GM18499 (cell line): ENCODE data around the gene MRPL9.
"Not testable (repeated sequence)": the region's sequence is repeated elsewhere in the genome, so short reads cannot be mapped to it uniquely, and the experiment has no call there.

Experiments used
- ATAC-seq: cut with Tn5 transposase; IDR thresholded peaks from one replicate; pipeline ENCODE4 v1.9.1; 2021; ENCODE audit warnings: moderate number of reproducible peaks; ENCODE audit not compliant: insufficient read depth, unreplicated experiment

MRPL9 gene

DNA sequence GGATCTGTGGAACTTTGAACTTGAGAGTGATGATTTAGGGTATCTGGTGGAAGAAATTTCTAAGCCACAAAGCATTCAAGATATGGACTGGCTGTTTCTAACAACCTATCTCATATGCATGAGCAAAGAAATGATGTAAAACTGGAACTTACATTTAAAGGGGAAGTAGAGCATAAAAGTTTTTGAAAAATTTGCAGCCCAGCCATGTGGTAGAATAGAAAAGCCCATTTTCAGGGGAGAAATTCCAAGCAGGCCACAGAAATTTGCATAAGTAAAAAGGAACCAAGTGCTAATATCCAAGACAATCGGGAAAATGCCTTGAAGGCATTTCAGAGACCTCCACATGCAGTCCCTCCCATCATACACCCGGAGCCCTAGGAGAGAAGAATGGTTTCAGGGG, 26.3 kb downstream of the MRPL9 start:
- ATAC-seq, result no peak

DNA sequence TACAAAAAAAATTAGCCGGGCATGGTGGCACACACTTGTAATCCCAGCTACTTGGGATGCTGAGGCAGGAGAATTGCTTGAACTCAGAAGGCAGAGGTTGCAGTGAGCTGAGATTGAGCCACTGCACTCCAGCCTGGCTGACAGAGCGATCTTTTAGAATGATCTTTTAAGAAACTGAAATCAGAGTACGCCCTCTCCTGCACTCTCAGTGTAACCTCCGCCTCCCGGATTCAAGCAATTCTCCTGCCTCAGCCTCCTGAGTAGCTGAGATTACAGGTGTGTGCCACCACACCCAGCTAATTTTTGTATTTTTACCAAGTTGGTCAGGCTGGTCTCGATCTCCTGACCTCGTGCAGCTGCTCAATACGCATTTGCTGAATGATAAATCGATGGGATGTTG, 29.3 kb downstream of the MRPL9 start:
- not testable (repeated sequence) for ATAC-seq

DNA sequence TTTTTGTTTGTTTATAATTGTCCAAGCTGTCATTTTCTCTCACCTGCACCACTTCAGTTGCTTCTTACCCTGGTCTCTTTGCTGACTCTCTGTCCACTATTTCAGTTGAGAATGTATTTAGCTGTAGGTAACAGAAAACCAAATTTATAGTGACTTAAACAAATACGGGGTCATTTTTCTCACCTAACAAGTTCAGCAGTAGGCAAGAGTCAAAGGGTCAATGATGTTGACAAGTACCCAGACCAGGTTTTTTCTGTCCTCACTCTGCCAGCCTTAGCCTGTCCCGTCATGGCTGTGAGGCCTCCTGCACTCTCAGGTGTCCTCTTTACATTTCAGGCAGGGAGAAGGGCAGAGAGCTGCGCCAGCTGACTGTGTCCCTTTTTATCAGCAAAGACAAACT, 30.2 kb downstream of the MRPL9 start:
- ATAC-seq, result no peak

DNA sequence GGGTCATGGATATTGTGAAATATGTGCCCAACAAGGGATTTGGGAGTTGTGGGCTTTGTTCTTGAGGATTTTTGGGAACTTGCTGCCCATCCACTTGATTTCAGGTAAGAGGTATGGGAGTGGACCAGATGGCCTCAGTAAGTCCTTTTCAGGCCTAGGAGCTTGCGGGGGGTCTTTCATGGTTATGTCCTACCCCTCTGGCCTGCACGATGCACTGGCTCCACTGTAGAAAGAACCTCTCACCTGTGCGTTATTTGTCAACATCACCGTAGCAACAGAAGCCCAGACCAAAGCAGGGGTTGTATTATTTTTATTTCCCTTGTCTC, 33.4 kb downstream of the MRPL9 start:
- no peak for ATAC-seq

DNA sequence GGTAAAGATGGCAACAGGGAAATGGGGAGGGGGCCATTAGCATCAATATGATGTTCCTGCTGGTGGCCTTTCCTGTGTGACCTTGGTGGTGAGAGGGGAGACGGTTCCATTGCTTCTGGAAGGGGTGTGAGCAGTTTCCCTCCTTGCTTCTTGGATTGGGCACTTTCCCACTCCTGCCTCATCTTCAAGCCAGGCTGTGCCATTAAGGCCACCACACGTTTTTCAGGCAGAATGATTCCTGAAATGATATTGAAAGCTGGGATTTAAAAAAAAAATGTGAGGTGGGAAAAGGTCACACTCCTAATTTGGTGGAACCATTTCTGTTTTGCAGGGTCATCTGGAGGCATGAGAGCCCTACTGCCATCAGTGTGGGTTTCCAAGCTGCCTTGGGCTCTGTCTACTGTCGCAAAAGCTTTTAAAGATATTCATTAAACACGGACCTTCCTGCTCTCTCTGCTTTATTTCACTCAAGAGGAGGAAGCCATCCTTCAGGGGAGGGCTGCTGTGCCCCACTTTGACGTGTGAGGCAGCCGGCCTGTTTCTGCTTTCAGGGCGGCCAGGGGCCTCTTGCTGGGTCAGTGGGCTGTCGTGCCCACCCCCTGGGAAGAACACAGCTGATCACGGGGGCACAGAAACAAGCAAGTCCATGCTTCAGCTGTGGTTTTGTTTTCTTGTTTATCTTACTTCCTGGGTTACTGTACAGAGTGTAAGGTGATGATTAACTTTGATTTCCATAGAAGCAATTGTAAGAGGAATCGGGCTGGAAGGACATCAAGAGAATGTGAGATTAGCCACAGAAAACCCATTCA, 33.9 kb downstream of the MRPL9 start:
- ATAC-seq, result no peak

DNA sequence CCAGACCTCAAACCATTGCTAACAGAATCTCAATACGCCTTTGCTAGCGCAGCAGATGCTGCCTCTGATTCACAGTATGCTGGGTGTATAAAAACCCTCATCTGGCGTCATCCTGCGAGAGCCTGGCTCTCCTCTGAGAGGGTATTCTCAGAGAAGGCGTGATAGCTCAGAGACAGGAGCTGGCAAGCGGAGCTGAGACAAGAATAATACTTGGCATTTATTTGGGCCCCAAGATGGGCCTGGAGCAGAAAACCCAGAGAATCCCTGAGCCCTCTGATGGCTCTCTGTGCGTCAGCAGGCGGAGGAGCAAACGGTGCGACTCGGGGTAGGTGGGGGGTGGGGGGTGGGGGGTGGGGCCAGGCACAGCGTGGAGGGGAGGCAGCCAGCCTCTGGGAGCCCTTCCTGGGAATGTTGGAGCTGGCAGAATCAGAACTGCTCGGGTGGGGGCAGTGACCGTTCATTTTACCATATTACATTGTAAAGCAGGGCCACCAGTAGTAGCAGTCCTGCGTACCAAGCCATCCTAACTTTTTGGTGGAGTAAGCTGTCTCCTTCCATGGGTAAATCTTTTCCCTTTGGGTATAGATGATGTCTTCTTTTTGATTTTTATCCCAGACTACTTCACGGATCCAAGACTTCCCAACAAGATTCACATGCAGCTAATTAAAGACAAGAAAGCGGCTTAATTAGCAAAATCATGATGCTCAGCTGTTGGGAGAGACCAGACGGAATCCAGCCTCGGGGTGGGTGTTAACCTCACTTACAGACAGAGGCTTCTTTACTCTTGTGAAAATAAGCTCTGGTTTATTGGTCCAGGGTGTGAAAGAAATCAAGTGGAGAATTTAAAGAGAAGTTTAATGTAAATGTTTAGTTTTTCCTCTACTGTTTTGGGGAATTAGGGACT, 34.9 kb downstream of the MRPL9 start:
- no peak for ATAC-seq

DNA sequence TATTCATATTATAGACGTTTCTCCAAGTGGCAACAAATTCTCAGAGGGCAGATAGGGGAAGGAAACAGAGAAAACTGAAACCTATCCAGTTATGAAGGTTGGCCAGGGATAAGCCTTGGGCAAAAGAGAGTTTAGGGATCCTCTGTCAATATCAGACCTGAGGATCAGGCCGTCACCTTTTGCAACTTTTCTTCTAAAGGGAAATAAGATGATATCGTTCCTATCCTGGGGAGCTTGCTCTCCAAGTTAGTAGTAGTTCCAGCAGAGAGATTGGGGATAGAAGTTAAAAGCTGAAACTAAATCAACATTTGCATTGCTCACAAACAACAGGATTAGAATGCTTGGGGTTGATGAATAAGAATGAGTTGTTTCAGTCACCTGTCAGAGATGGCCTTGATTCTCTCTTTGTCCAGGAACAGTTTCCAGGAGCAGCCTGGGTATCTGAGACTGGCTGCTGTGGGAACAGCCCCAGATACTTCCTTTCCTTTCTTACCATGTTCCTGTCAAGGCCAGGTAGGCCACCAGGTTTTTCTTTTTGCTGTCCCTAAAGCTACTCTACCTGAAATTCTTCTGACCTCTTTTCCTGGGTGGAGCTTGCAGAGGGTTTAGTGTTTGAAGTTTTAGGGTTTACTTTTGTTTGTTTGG, 39.4 kb downstream of the MRPL9 start:
- ATAC-seq, result no peak

DNA sequence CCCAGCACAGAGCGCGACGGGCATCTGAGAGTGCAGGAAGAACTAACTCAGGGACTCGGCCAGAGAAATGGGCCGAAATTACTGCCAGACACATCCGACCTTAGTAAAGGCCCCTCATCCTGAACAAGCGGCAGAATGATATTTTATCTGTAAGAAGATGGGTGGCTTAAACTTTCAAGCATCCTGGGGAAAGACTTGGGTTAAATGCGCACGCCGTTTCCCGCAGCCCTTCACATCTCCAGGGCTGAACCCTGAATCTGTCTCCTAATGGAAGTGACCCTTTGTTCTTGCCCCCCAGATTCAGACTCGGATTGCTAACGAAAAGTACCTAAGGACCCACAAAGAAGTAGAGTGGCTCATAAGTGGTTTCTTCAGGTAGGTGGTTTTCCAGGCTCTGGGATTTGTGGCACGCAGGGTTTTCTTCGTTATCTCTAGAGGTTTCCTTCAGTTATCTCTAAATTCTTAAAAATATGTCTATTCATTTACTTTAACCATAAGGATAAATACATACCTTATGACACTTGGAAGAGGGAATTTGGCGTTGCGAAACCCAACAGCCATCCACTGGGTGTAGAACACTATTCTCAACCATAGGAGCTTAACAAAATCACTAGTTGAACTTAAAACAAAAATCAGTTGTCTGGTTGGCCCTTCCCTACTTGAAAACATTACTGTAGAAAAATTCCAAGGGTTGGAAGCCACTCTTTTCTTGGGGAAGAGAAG, 41.3 kb downstream of the MRPL9 start:
- no peak for ATAC-seq

DNA sequence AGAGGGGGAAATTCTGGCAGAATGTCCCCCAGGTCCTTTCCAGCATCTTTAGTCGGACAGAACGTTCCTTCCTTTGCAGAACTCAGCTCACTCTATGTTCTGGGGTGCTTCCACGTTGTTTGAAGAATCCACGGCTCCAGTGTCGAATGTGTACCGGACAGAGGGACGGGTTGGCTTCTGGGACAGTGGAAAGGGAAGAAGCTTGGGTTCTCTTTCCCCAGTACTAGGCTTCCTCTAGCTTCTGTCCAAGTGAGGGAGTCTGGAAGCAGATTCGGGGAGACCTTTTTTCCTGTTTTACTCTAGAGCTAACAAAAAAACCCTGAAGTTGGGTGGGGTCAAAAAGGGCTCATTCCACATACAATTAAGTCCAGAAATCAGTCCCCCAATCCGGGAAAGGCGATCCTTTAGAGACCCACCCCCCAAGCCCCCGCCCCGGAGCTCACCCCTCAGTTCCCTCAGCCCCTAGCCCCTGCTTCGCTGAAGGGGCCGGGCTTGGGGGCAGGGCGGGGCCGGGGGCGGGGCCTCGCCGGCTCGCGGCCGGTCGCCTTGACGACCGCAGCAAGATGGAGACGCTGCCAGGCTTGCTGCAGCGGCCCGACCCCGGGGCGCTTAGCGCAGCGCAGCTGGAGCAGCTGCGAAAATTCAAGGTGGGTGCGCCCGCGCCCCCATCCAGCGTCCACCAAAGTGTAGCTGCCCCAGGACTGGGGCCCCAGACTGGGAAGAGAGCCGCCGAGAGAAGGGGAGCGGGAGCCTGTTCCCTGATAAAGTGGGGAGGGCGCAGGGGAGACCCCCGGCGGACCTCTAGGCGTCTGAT, 42.1 kb downstream of the MRPL9 start, which contains the start of gene RIIAD1:
Gene RIIAD1, plus strand, starts transcription at position 549 of the 814 bp plus-strand sequence. Its CDS starts 15 bp downstream, at position 564.
- no peak for ATAC-seq

DNA sequence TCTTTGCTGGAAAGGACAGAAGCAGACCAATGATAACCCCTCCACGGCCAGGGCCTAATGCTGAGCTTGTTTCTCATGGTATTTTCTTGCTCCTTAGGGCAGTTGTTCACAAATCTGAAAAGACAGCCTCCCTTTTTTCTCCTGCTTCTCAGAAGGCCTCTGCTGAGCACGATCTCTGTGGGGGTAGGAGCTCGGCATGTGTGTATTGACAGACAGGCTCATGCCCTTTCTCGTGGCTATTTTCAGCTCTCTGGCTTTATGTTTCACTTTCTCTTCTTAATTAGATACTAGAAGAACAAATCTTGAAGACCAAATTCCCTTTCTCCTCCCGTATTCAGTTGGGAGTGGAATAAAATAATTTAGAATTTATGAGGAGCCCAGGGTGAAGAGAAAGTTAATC, 42.7 kb downstream of the MRPL9 start:
- no peak for ATAC-seq

DNA sequence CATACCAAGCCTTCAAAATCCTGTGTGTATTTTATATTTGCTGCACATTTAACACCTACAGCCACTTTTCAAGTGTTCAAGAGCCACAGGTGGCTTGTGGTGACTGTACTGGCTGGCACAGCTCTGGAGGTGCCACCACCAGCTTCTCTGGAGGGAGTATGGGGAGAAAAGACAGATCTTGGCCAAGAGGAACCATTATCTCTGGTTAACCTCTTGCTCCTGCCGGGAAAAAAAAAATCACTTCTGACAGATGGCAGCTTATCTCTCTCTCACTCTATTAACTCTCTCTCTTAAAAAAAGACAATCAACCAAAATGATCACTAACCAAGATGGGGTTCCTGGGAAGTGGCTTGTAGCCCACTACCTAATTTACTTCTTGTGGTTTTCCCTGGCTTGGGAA, 43.2 kb downstream of the MRPL9 start:
- no peak for ATAC-seq

DNA sequence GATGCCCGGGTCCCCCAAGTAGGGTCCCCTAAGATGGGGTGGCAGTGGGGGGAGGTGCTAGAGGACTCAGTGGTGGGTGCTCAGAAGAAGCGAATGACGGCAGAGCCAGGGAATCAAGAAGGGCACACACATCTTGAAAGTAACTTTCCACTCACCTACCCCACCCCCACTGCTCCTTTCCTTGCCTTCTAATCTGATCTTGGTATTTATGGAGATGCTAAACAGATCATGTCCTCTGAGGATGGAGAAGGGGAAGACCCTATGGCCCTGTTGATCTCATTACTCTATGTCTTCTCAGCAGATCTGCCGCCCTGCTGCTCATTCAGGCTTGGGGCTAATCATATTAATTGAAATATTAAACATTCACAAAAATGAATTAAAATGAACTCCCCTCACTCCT, 44.6 kb downstream of the MRPL9 start:
- ATAC-seq, result no peak

DNA sequence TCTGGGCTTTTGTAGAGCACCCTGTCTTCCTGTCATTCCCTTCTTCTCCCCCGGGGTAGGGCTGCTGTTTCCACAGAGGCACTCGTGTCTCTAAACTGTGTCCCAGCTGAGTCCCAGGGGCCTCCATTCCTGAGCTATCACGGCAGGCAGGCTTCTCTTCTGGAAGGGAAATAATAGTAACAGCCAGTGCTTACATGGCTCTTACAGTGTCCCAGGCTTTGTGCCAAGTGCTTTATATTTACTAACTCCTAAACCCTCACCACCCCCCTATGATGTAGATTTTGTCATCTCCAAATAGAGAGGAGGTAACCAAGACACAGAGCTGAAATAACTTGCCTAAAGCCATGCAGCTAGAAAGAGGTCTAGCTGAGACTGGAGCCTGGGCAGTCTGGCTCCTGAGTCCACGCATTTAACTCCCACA, 45.3 kb downstream of the MRPL9 start:
- no peak for ATAC-seq

DNA sequence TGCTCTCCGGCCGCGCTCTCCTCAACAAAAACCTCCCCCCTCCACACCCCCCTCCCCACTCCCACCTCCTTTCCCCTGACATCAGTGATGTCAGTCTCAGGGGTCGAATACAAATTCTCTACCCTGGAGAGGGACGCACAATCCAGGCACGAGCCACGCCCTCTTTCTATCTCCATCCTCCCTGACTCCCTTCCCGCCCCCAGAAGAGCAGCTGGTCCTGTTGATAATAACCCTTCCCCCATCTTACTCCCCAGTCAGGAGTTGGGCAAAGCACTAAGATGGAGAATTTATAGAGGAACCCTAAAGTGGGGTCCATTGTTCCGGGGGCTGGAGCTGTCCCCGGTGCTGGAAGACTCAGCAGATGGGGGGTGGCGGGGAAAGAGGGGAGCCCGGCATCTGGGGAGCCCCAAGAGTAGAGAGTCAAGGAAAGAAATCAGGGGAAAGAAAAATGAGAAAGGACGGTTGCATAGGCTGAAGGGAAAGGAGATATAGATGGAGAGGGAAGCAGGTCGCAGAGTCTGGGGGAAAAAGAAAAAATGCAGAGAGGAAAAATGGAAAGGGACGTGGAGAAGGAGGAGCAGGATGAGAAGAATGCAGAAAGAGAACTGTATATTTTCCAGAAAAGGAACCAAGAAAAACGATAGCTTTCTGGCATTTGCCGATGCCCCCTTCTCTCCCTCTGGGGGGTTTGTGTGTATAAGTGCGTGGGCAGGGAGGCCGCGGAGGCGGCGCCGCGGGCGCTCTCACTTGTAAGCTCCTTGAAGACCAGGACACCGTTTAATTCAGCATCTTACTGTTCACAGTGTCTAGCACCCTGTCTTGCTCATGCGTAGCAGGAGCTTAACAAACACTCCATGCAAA, 46.3 kb downstream of the MRPL9 start, which contains the start of gene CELF3:
Gene CELF3, minus strand, starts transcription at position 33 of the 861 bp plus-strand sequence. CDS start 783 bp downstream, outside the sequence.
- no peak for ATAC-seq

DNA sequence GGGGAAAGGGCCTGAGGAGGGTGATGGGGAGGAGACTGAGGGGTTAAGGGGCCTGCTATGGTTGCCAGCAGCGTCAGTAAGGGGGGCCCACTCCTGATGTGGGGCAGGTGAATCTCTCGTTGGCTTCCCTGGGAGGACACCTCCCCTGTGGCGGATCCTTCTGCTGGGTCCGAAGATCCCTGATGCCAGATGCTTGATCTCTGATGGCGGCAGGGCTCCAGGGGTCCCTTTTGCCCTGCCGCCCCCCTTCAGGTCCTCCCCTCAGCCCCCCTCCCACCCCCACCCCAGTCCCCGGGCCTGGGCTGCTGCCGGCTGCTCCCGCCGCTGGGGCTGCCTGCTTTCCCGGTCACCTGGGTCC, 46.9 kb downstream of the MRPL9 start:
- ATAC-seq, result no peak

DNA sequence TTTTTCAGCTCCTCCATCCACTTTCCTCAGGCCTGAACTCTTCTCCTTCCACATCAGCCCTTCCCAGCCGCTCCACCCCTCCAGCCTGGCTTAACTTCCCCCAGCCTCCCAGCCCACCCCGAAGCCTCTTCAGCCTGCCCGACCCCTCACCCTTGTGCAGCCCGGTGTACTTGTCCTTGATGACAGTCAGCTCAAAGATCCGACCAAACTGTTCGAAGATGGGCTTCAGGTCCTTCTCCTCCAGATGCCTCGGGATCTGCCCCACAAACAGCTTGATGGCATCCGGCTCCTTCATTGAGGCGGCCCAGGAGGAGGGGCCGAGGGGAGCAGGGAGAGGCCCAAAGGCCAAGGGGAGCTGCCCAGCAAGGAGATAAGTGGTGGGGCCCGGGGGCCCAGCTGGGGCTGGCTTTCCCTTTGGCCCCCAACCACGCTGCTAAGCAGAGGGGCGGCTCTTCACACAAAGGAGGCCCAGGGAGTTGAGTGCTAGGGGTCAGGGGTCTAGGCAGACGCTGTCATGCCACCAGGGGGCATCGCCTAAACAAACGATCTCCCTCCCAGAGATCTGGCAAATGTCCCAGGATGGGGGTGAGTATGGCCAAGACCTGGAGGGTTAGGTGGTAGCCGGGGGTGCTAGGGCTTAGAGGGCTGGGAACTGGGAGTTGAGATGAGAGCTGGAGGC, 47.4 kb downstream of the MRPL9 start:
- ATAC-seq, result no peak

DNA sequence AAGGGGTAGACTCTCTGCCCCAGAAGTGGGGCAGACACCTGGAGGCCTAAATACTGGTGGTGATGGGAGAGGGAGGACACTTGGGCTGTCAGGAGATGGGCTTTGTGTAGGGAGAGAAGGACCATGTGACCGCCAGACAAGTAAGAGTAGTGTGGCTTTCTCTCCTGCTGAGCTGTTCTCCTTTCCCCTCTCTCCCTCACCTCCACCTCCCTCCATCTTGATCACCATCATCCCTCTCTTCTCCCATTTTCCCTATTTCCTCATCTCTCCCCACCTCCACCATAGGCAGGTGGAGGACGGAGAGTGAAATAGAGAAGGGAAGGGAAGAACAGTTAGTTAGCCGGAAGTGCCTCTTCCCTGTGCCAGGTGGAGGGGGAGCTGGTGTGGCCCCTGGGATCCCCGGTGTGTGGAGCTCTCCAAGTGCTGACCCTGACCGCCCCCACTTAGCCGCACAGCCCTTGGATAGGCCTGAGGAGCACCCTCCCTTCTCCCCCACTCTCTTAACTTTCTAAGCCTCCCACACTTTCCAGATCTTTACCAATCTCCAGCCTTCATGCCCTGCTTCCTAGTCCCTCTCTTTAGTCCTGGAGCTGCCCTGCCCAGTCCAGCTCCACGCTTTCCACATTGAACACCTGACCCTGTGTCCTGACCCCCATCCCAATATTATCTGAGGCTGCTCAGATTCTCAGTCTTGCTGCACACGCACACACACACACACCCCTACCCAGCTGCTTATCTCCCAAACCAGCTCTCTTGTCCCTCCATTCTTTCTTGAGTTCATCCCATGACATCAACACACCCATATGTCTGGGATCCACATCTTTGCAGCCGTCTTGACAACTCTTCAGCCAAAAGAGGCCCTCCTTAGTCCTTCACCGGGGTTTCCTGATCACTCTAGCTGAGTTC, 48.2 kb downstream of the MRPL9 start:
- ATAC-seq, result no peak
